Right lobe of liver (tissue), 6 donors: ENCODE data around the gene VPS35L. TPM values are rescaled to one million over a fixed set of nuclear protein-coding genes. Genes with fewer than 3 reads are reported as not detected.
"Not testable (repeated sequence)": the region's sequence is repeated elsewhere in the genome, so short reads cannot be mapped to it uniquely, and the experiment has no call there.

Source experiments
- ATAC-seq, 4 donors: fragments of 200-7000 bp; cut with Tn5 transposase; one replicate each; pipeline ENCODE4 v1.9.1; 2020; ENCODE audit warnings: mild to moderate bottlenecking in 4 of 4, moderate library complexity in 4 of 4
- DNase-seq, 3 donors: peaks; one replicate each; pipeline ENCODE4 v3.0.0-alpha.2; 2020
- H3K27ac ChIP-seq, 3 donors: fragments of 200-600 bp; one replicate each; pipeline ENCODE4 v1.8.0; 2022
- H3K27me3 ChIP-seq, 2 donors: fragments of 200-600 bp; one replicate each; pipeline ENCODE4 v1.8.0; 2022
- H3K36me3 ChIP-seq, 4 donors: fragments of 200-600 bp; sonication (generic) in 1 of 4; one replicate each; pipeline versions ENCODE4 v1.5.1 to v1.8.0; 2017 to 2022; ENCODE audit warnings: control low read depth in 1 of 4
- H3K4me1 ChIP-seq, 4 donors: fragments of 200-600 bp; sonication (generic) in 1 of 4; one replicate each; pipeline versions ENCODE4 v1.5.1 to v1.8.0; 2017 to 2022; ENCODE audit warnings: control low read depth in 1 of 4
- H3K4me3 ChIP-seq, 3 donors: fragments of 200-600 bp; one replicate each; pipeline ENCODE4 v1.8.0; 2022
- H3K9me3 ChIP-seq, 4 donors: fragments of 200-600 bp; sonication (generic) in 1 of 4; one replicate each; pipeline versions ENCODE4 v1.5.1 to v1.8.0; 2017 to 2022; ENCODE audit warnings: control low read depth in 1 of 4
- CTCF ChIP-seq, 4 donors: fragments of 200-600 bp in 3 of 4; fragments of 450-650 bp in 1 of 4; IDR thresholded peaks; one replicate each; pipeline versions ENCODE4 v1.5.1 to v1.8.0; 2016 to 2022; ENCODE audit warnings: antibody characterized with exemption in 4 of 4, mild to moderate bottlenecking in 2 of 4
- POLR2A ChIP-seq: fragments of 450-650 bp; IDR thresholded peaks from one replicate; pipeline ENCODE4 v1.6.1; 2017; ENCODE audit warnings: antibody characterized with exemption, mild to moderate bottlenecking
- WGBS: methylation state at CpG from one replicate; pipeline ENCODE4 v1.1.6; 2018; ENCODE audit warnings: low coverage, low lambda C conversion rate; ENCODE audit not compliant: insufficient coverage; ENCODE audit errors: missing lambda C conversion rate; 5-methylcytosine and 5-hydroxymethylcytosine counted together
- intact Hi-C, 2 donors: fragments of 100-400 bp; cut with DNase I; formaldehyde crosslinking; loops; one replicate each; pipeline versions ENCODE4 v1.11.2 to v1.14.1; 2022
- total RNA-seq, 6 experiments: library from RNA; depleted of rRNA in 2 of 6; stranded (reverse); fragments of >200 nt in 2 of 6; fragmentation: NEBNext Ultra II Directional in 3 of 6; extraction: Animal tissue kit (Norgen Biotek cat#: 25700) in 3 of 6; gene quantifications; one replicate each; pipeline versions ENCODE4 v1.1.0 to v1.2.4, GENCODE V29; 2016 to 2023
- donor health status: DM: no; HTN: yes; CAD: no.
- donor health status: DM: no; HTN: no; CAD: no.
- donor health status: DM: no; HTN: no; CAD: no.
- donor health status: DM: no; HTN: yes; CAD: no.
- donor health status: DM: no; HTN: yes; CAD: no.

VPS35L gene
- total RNA-seq, 6 experiments from 2014 or later = 19.3 to 24.3 (median 20.4) TPM

- intact Hi-C loops = no loop called here
- no peak for ATAC-seq
- no peak for DNase-seq
- Histone ChIP-seq H3K4me1 (no peaks in the 10 kb centered on the region), H3K27me3 (no peaks in the 10 kb centered on the region), H3K27ac (no peak overlapping the region), H3K9me3 (no peaks in the 10 kb centered on the region), H3K36me3 (peaks cover 0 to 25% (median 4%) of the 10 kb centered on the region in 4 donors), H3K4me3 (no peak overlapping the region)
- TF ChIP-seq POLR2A (no peak), CTCF (IDR thresholded peaks at IDR 0.05) (no peak)
- WGBS = 95% methylated on average over 2 of the region's 4 CpGs
These were observed 102.3 kb downstream of the VPS35L start for GRCh38 chr16:19657831-19658230.

- Histone ChIP-seq H3K9me3 (no peaks in the 10 kb centered on the region), H3K4me3 (no peak overlapping the region), H3K27ac (no peak overlapping the region), H3K36me3 (peaks cover 0 to 8% (median 0%) of the 10 kb centered on the region in 4 donors), H3K4me1 (no peaks in the 10 kb centered on the region), H3K27me3 (no peaks in the 10 kb centered on the region)
- no peak for DNase-seq
- TF ChIP-seq CTCF (IDR thresholded peaks at IDR 0.05) (no peak), POLR2A (no peak)
- intact Hi-C loops = no loop called here
- peak in 1 of 4 donors; percentile 28 for ATAC-seq
- WGBS = 100% methylated on average over 1 of the region's 1 CpG
These were observed 104.1 kb downstream of the VPS35L start for GRCh38 chr16:19659554-19659953.

GRCh38 chr16:19660432-19660831, 104.9 kb downstream of the VPS35L start:
- H3K36me3 ChIP-seq = peaks cover 0 to 8% (median 0%) of the 10 kb centered on the region in 4 donors
- no peaks in the 10 kb centered on the region for H3K4me1 ChIP-seq
- ATAC-seq (no peak), DNase-seq (no peak)
- no peaks in the 10 kb centered on the region for H3K27me3 ChIP-seq
- intact Hi-C loops = no loop called here
- H3K27ac ChIP-seq = no peak overlapping the region
- no peaks in the 10 kb centered on the region for H3K9me3 ChIP-seq
- H3K4me3 ChIP-seq = no peak overlapping the region
- WGBS = 75% methylated on average over 1 of the region's 1 CpG
- no peak for TF ChIP-seq CTCF (IDR thresholded peaks at IDR 0.05)
- TF ChIP-seq POLR2A = no peak

- ATAC-seq = no peak
- intact Hi-C loops = no loop called here
- no peak overlapping the region for H3K27ac ChIP-seq
- TF ChIP-seq CTCF (IDR thresholded peaks at IDR 0.05) (no peak), POLR2A (no peak)
- no peak overlapping the region for H3K4me3 ChIP-seq
- peaks cover 0 to 8% (median 0%) of the 10 kb centered on the region in 4 donors for H3K36me3 ChIP-seq
- H3K9me3 ChIP-seq = no peaks in the 10 kb centered on the region
- 74% methylated on average over 4 of the region's 7 CpGs for WGBS
- DNase-seq = no peak
- no peaks in the 10 kb centered on the region for H3K4me1 ChIP-seq
- no peaks in the 10 kb centered on the region for H3K27me3 ChIP-seq
These were observed 106.8 kb downstream of the VPS35L start for GRCh38 chr16:19662351-19662750.

DNA sequence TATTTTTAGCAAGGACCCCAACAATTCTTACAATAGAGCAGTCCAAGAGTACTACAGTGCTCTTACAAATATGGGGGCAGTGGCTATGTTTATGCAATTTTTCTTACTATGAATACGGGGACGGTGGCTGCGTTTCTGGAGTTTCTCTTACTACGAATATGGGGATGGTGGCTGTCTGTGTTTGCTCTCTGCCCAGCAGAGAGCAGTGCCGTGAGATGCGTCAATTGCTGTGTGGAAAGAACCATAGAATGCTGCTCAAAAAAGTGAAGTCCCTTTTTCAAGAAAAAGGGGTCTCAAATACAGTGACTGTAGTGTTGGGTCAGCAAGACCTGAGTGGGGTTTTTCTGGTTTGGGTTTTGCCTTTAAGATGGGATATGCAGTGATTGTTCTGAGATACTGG, 108.7 kb downstream of the VPS35L start:
- intact Hi-C loops = no loop called here

DNA sequence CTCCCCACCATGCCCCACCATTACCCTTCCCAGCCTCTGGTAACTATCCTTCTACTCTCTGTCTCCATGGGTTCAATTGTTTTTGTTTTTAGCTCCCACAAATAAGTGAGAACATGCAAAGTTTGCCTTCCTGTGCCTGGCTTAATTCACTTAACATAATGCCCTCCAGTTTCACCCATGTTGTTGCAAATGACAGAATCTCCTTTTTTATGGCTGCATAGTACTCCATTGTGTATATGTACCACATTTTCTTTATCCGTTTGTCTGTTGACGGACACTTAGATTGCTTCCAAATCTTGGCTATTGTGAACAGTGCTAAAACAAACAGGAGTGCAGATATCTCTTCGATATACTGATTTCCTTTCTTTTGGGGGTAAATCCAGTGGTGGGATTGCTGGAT, 109.8 kb downstream of the VPS35L start:
- 92% methylated on average over 3 of the region's 3 CpGs for WGBS
- H3K4me1 ChIP-seq, ATAC-seq, H3K4me3 ChIP-seq, DNase-seq, intact Hi-C loops, H3K27me3 ChIP-seq, H3K27ac ChIP-seq, H3K9me3 ChIP-seq: not testable (repeated sequence)
- peaks cover 0 to 22% (median 0%) of the 10 kb centered on the region in 4 donors for H3K36me3 ChIP-seq

More for the DNA sequence above, 108.7 kb downstream of the VPS35L start:
- no peaks in the 10 kb centered on the region for H3K27me3 ChIP-seq
- H3K9me3 ChIP-seq = no peaks in the 10 kb centered on the region
- no peak overlapping the region for H3K4me3 ChIP-seq
- no peak for TF ChIP-seq POLR2A
- no peak for TF ChIP-seq CTCF (IDR thresholded peaks at IDR 0.05)
- no peak for DNase-seq
- ATAC-seq = no peak
- no peak overlapping the region for H3K27ac ChIP-seq
- H3K36me3 ChIP-seq = peaks cover 0 to 14% (median 0%) of the 10 kb centered on the region in 4 donors
- WGBS = 96% methylated on average over 6 of the region's 6 CpGs
- H3K4me1 ChIP-seq = no peaks in the 10 kb centered on the region
